Body of pancreas (tissue), 4 donors: Measurements from ENCODE around the gene METTL8. TPM values are rescaled to one million over a fixed set of nuclear protein-coding genes. Genes with fewer than 3 reads are reported as not detected.

Source experiments
- ATAC-seq: fragments of 150-250 bp; one replicate; pipeline ENCODE4 v1.9.1; 2016
- DNase-seq, 4 donors: peaks; one replicate each; pipeline ENCODE4 v3.0.0-alpha.2; 2019
- H3K27ac ChIP-seq, 4 donors: fragments of 200-600 bp; sonication (generic); 1 replicate in 3 of 4; 2 replicates in 1 of 4; pipeline versions ENCODE4 v1.5.1 to v1.6.1; 2016 to 2019; ENCODE audit warnings: mild to moderate bottlenecking in 1 of 4, mixed read lengths in 1 of 4, moderate library complexity in 1 of 4
- H3K27me3 ChIP-seq, 2 donors: fragments of 200-600 bp; sonication (generic); one replicate each; pipeline ENCODE4 v1.6.0; 2016; ENCODE audit warnings: mild to moderate bottlenecking in 1 of 2
- H3K36me3 ChIP-seq, 2 donors: fragments of 200-600 bp; sonication (generic); replicated peaks in 1 of 2; 2 replicates each; pipeline ENCODE4 v1.5.1; 2016; ENCODE audit warnings: low read depth in 2 of 2; ENCODE audit not compliant: insufficient read depth in 1 of 2
- H3K4me1 ChIP-seq: fragments of 200-600 bp; sonication (generic); one replicate; pipeline ENCODE4 v1.6.0; 2016
- H3K4me3 ChIP-seq, 2 donors: fragments of 200-600 bp; sonication (generic); 1 replicate in 1 of 2; 2 replicates in 1 of 2; pipeline ENCODE4 v1.5.1; 2016 to 2019
- H3K9me3 ChIP-seq, 3 donors: fragments of 200-600 bp; sonication (generic); 1 replicate in 2 of 3; 2 replicates in 1 of 3; pipeline ENCODE4 v1.5.1; 2016
- CTCF ChIP-seq, 7 experiments: fragments of 450-650 bp in 4 of 7; fragments of 200-600 bp in 3 of 7; sonication (generic) in 3 of 7; IDR thresholded peaks; one replicate each; pipeline ENCODE4 v1.5.1; 2016 to 2019; ENCODE audit warnings: antibody characterized with exemption in 7 of 7
- POLR2A ChIP-seq, 3 donors: fragments of 450-650 bp; IDR thresholded peaks; one replicate each; pipeline ENCODE4 v1.6.1; 2016; ENCODE audit warnings: antibody characterized with exemption in 3 of 3, mild to moderate bottlenecking in 2 of 3
- WGBS, 2 donors: methylation state at CpG; one replicate each; pipeline ENCODE4 v1.1.5; 2017; 5-methylcytosine and 5-hydroxymethylcytosine counted together
- intact Hi-C: fragments of 100-400 bp; cut with DNase I; formaldehyde crosslinking; loops from one replicate; pipeline ENCODE4 v1.15.1; 2023
- total RNA-seq, 2 donors: library from RNA; depleted of rRNA; stranded (reverse); fragments of >200 nt; gene quantifications; one replicate each; pipeline ENCODE4 v1.1.0, GENCODE V29; 2016

METTL8 gene
- total RNA-seq, 2 donors from 2014 or later = 14.8 to 17.4 TPM

- no peak for TF ChIP-seq POLR2A (IDR thresholded peaks at IDR 0.05)
- TF ChIP-seq CTCF (IDR thresholded peaks at IDR 0.05) = no peak
These were observed 2.5 kb upstream of the METTL8 start for GRCh38 chr2:171436307-171436706.

GRCh38 chr2:171434013-171434989, 511 bp upstream of the METTL8 start, which contains the start of gene DCAF17:
TSS of gene DCAF17 (plus strand) at chr2:171434226. CDS start at chr2:171434578, 352 bp downstream.
- no peaks in the 10 kb centered on the region for H3K9me3 ChIP-seq
- H3K36me3 ChIP-seq = no peaks in the 10 kb centered on the region
- peak; percentile 95 to 97 (median 96) for DNase-seq
- H3K4me3 ChIP-seq = peak within 1 kb of the TSS; percentile 28 to 65
- ATAC-seq = peak; percentile 95
- 0 to 2% methylated on average over 17 to 92 of the region's 92 CpGs for WGBS, 2 donors
- TF ChIP-seq POLR2A (IDR thresholded peaks at IDR 0.05) (peak; percentile 84 to 96 (median 94)), CTCF (IDR thresholded peaks at IDR 0.05) (peak in 4 of 7 experiments; percentile 5 to 47 (median 28))
- H3K27me3 ChIP-seq = no peaks in the 10 kb centered on the region
- intact Hi-C loops = no loop called here
- peak within 1 kb of the TSS; percentile 83 to 99 (median 99) for H3K27ac ChIP-seq
- peaks cover 18% of the 10 kb centered on the region for H3K4me1 ChIP-seq

More at GRCh38 chr2:171436307-171436706, 2.5 kb upstream of the METTL8 start:
- no peaks in the 10 kb centered on the region for H3K27me3 ChIP-seq
- no peaks in the 10 kb centered on the region for H3K36me3 ChIP-seq
- DNase-seq = no peak
- H3K9me3 ChIP-seq = no peaks in the 10 kb centered on the region
- peaks cover 18% of the 10 kb centered on the region for H3K4me1 ChIP-seq
- WGBS, 2 donors = 93 to 94% methylated on average over 1 of the region's 1 CpG
- no peak overlapping the region for H3K4me3 ChIP-seq
- H3K27ac ChIP-seq = no peak overlapping the region
- ATAC-seq = no peak
- intact Hi-C loops = no loop called here

- intact Hi-C loops = no loop called here
- Histone ChIP-seq H3K4me3 (peak overlapping the region; percentile 21 to 65), H3K27me3 (no peaks in the 10 kb centered on the region), H3K27ac (peak overlapping the region; percentile 83 to 99 (median 99)), H3K36me3 (no peaks in the 10 kb centered on the region), H3K9me3 (no peaks in the 10 kb centered on the region), H3K4me1 (peaks cover 18% of the 10 kb centered on the region)
- TF ChIP-seq CTCF (IDR thresholded peaks at IDR 0.05) = no peak
- no peak for TF ChIP-seq POLR2A (IDR thresholded peaks at IDR 0.05)
- 15 to 19% methylated on average over 20 of the region's 20 CpGs for whole genome bisulfite sequencing, 2 donors
- ATAC-seq (no peak), DNase-seq (peak; percentile 31 to 51 (median 42))
These were observed 624 bp downstream of the METTL8 start for GRCh38 chr2:171432969-171433762.

- Histone ChIP-seq H3K4me3 (no peak overlapping the region), H3K27ac (no peak overlapping the region), H3K4me1 (peaks cover 18% of the 10 kb centered on the region), H3K9me3 (no peaks in the 10 kb centered on the region), H3K36me3 (no peaks in the 10 kb centered on the region), H3K27me3 (no peaks in the 10 kb centered on the region)
- intact Hi-C loops = no loop called here
- no peak for DNase-seq
- ATAC-seq = no peak
- no peak for TF ChIP-seq CTCF (IDR thresholded peaks at IDR 0.05)
- TF ChIP-seq POLR2A (IDR thresholded peaks at IDR 0.05) = no peak
- WGBS, 2 donors = 60 to 62% methylated on average over 4 of the region's 4 CpGs
These were observed 1.4 kb downstream of the METTL8 start for GRCh38 chr2:171432206-171432968.
